ENCODE results near the gene ATF6.
"Not testable (repeated sequence)": the region's sequence is repeated elsewhere in the genome, so short reads cannot be mapped to it uniquely, and the experiment has no call there.

Gene ATF6

DNA sequence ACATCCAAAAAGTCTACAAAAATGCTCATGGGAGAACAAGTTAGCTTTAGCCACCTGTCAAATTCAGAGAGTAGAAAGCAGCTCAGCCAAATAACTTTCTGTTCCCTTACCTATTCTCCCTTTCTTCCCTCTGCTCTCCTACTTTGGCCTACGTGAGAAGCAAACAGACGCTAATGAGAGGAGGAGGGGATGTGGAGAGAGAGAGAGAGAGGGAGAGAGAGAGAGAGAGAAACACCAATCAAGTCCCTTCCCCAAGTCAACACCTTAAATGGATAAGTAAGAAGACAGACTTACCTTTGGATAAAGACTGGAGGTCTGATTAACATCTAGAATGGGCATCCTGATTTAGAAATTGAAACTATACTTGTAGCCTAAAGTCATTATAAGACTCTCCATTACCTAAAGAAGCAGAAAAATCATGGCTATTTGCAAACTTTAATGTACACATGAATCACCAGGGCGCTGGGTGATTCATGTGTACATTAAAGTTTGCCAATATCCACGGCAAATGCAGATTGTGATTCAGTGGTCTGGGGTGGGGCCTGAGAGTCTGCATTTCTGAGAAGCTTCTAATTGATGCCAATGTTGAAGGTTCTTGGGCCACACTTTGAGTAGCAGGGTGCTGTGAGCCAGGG lies 29.7 kb upstream of the ATF6 start:
- DNase-seq, result no peak

DNA sequence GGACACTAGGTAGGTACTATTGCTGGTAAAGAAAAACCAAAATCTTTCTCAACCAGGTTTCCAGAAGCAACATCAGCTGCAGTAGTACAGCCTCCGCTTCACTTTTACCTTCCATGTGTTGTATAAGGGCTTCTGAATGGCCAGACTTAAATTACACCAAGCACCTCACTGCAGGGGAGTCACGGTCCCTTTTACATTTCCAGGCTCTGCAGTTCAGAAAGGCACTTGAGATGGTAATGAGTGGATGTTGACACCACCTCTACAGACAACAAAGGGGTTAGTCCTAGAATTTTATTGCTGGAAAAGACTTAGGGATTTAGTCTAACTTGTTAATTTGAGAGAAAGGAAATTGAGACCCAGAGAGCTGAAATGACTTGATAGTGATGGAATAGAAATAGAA lies 28.5 kb upstream of the ATF6 start:
- DNase-seq, result no peak

DNA sequence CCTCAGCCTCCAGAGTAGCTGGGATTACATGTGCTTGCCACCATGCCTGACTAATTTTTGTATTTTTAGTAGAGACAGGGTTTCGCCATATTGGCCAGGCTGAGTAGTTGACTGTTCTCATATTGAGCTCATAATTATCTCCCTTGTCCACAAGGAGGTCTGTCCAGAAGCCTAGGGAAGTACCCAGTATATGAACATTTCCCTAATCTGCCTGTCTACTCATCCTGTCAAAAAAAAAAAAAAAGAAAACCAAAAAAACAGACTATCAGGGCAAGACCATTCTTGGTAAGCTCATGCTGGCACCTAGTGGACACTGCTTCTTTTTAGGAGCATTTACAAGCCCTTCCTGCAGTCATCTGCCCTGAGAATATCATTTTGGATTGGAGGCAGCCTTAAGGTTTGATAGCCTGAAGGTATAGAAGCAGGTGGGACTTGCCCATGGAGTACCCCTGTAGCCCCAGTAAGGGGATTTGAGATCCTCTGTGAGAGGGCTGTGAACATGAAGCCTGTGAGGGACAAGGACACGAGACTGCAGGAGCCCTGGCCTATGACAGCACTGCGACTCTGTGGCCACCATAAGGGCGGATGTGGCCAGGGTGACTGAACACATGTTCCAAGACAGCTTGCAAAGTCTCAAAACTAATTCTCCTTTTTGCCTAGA lies 27.4 kb upstream of the ATF6 start:
- no peak for DNase-seq

DNA sequence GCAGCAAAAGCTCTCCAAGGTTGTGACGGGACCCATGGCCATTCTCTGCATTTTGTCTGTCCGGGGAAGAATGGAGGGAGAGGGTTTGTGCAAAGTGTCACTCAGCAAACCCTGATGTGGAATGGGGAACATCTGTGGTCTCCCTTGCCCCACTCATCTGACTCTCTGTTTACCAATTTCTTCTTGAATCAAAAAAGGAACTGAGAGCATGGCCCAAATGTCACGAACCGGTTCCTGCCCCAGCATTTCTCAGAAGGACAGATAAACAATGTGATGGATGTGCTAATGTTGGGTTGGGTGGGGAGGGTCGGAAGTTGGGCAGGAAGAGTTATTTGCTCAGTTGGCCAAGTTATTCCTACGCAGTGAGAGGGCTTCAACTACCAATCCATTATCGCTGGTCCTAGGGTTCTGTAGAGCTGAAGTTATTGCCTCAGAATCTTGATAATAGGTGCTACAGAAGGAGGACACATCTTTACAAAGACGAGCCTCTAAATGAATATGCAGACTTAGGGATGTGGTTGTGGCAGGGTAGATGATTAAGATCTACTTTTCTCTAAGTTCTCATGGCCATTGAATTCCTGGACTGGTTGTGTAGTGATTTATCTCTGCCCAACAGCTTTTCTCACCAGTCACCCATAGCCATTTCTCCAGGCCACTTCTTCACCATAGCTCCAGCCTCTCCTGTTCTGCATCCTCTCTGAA lies 26.1 kb upstream of the ATF6 start:
- DNase-seq, result no peak

DNA sequence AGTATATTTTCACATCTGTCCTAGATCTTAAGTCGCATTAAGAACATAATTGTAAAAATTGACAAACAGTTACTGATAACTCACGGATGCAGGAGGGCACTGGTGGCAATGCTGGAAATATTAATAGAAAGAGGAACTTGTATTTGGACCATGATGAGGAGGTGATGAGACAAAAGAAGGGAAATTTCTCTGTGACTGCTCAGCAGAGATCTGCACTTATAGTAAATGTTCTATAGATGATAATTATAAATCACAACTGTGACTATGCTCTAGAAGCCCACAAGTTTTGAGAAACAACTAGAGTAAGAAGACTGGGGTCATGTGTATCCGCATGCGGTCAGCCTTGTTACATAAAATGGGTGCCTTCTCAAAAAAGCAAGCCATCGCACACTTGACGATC lies 25.2 kb upstream of the ATF6 start:
- DNase-seq, result no peak

DNA sequence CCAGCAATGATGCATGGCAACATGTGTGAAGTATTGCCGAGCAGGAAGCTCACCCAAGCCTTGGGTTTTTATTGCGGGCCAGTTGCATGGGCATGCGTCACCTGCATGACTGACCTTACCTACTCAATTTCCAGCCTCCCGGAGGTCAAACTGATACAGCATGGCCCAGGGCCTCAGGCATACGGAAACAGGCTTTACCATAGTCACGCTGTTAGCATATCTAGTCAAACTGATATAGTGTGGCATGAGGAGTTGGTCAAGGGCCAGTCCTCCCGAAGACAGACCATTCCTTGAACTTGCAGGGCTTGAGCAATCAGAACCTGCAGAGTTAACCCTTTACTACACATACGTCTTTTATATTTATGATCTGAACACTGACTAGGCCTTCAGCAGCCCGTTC lies 22.9 kb upstream of the ATF6 start:
- no peak for DNase-seq

DNA sequence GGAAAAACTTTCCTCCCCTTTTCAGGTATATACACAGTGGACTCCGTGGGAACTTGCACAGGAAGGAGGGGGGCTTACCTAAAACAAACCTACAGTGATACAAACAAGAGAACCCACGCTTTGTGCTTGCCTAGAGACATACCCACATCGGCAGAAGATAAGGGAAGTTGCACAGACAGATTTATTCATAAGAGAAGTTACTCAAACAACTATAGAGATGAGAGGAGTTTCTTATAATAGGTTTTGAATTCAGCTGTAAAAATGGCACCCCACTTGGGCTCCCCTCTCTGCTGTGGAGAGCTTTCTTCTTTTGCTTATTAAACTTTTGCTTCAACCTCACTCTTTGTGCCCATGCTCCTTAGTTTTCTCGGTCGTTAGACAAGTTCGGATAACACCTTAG lies 18.3 kb upstream of the ATF6 start:
- DNase-seq, result no peak

DNA sequence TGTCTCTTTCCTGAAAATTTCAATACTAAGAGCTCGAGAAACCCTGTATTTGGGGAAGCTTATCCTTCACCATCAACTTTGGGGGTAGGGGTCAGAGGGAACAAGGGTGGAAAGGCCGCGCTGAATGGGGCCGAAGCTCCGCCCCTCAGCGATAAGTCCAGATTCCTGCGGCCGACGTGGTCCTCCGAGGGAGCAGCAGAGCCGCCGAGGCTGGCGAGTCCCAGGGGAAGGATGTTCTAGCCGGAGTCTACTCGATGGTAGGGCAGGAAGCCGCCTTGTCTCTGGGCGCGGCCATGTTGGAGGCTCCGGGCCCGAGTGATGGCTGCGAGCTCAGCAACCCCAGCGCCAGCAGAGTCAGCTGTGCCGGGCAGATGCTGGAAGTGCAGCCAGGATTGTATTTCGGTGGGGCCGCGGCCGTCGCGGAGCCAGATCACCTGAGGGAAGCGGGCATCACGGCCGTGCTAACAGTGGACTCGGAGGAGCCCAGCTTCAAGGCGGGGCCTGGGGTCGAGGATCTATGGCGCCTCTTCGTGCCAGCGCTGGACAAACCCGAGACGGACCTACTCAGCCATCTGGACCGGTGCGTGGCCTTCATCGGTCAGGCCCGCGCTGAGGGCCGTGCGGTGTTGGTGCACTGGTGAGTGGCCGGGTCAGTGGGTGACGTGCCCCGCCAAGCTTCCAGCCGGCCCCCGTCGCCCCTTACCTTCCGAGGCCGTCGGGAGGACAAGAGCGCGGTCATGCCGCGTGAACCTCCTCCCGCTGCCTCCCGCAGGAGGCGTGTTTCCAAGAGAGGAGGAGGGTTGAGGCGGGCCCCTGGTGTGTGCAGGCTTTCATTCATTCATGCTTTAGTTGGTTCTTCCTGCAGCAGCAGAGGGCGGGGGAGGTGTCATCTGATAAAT lies 16.4 kb upstream of the ATF6 start, which contains the start of gene DUSP12:
Gene DUSP12, plus strand, starts transcription at position 278 of the 899 bp plus-strand sequence. Its CDS starts 16 bp downstream, at position 294.
- DNase-seq, result peak; percentile 92

DNA sequence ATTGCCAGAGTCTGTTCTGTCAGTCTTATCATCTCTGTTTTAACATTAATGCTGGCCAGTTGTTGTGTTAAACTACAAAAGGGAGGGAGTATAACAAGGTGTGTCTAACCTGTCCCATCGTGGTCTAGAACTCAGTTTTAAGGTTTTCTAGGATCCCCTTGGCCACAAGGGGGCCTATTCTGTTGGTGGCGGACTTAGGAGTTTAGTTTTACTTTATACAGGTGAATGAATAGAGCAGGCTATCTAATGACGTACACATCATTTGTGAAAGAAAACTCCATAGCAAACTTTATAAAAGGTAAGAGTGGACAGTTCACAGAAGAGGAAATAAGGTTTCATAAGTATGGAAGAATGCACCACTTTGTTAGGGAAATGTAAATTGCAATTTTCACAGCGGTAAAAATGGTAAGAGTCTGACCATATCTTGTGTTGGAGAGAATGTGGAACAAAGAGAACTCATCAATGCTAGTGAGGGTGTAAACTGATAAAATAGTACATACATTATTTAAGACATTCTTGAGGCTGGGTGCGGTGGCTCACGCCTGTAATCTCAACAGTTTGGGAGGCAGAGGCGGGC lies 2.5 kb upstream of the ATF6 start:
- DNase-seq, result no peak

DNA sequence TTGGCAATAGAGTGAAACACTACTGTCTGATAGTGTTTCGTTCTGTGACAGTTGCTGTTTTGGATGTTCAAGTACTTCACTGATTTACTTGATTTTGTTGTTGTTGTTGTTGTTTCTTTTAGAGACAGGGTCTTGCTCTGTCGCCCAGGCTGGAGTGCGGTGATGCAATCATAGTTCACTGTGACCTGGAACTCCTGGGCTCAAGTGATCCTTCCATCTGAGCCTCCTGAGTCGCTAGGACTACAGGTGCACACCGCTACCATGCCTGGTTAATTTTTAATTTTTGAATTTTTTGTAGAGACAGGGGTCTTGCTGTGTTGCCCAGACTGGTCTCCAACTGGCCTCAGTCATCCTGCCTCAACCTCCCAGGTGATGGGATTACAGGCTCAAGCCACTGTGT lies 2.3 kb downstream of the ATF6 start:
- no peak for DNase-seq

DNA sequence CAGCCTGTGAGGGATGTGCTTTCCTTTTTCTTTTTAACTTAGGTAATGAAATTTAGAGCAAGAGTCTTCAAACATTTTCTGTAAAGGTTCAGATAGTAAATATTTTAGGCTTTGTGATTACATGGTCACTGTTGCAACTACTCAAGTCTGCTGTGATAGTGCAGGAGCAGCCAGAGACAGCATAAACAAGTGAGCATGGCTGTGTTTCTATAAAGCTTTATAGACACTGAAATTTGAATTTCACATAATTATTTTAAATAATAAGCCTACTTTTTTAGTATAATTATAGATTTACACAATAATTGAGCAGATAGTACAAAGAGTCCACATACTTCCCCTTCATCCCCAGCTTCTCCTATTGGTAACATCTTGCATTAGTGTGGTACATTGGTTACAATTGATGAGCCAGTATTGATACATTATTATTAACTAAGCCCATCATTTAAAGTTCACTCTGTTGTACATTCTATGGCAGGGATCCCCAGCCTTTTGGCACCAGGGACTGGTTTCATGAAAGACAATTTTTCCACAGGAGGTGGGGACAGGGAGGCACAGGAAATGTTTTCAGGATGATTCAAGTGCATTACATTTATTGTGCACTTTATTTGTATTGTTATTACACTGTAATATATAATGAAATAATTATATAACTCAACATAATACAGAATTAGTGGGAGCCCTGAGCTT lies 3.0 kb downstream of the ATF6 start:
- no peak for DNase-seq

DNA sequence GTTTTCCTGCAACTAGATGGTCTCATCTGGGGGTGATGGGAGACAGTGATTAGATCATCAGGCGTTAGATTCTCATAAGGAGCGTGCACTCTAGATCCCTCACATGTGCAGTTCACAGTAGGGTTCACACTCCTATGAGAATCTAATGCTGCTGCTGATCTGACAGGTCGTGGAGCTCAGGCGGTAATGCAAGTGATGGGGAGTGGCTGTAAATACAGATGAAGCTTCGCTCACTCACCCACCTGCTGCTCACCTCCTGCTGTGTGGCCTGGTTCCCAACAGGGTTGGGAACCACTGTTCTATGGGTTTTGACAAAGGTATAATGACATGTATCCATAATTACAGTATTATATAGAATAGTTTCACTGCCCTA lies 3.5 kb downstream of the ATF6 start:
- not testable (repeated sequence) for DNase-seq

DNA sequence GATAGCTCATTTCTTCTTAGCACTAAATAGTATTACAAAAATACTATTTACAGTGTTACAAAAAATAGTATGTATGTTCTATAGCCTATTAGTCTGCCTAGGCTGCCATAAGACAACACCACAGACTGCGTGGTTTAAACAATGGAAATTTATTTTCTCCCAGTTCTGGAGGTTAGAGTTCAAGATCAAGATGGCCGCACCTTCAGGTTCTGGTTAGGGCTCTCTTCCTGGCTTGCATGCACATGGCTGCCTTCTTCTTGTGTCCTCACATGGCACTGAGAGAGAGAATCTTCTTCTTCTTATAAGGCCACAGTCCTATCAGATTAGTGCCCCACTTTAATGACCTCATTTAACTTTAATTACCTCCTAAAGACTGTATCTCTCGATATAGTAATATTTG lies 4.1 kb downstream of the ATF6 start:
- no peak for DNase-seq

DNA sequence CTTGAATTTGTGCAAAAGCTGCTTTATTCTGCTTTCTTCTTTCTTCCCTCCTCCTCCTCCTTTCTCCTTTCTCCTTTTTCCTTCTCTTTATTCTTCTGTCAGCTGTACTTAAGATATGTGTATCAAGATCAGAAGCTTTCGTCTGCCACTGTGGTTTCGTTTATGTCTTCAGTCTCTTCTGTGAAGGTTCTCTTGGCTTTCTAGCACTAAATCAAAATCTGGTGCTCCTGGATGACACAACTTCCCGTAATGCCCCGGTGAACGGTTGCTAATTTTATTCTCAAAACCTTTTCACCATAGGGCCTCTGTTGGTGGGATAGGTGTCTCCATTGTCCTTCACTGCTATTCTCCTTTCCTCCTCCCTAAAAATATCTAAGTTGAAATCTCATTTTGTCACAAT lies 5.0 kb downstream of the ATF6 start:
- DNase-seq, result no peak

DNA sequence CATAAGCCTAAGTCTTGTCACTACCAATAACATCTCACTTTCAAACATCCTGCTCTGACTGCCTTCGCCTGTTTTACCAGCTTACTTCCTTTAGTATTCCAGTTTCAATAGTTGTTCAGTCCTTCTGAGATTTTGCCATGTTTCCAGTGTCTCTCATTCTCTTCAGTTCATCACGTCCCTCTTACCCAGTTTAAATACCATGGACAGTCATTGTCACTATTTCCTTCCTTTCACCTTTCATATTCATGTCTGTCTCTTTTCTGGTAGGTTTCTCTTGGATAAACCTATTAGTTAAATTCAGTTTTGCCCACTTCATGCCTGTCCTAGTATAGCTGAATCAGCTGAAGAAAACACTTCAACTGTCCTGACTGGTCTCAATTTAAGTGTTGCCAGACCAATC lies 5.9 kb downstream of the ATF6 start:
- DNase-seq, result no peak

DNA sequence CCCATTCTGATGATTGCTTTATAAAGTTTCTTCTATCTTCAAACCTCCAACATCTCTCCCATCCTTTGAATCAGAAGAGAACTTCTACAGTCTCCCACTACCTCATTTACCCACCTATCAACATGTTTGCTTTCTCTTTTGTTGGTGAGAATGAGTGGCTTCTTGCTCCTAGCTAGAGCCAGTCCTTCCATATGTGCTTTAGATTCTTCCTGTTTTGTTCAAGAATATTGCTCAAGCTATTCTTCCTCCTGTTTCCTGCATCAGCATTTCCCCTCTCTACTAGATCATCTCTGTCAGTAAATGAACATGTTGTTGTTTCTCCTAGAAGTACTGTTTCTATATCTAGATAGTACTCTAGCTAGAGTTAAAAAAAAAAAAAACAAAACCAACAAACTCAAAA lies 6.3 kb downstream of the ATF6 start:
- no peak for DNase-seq

DNA sequence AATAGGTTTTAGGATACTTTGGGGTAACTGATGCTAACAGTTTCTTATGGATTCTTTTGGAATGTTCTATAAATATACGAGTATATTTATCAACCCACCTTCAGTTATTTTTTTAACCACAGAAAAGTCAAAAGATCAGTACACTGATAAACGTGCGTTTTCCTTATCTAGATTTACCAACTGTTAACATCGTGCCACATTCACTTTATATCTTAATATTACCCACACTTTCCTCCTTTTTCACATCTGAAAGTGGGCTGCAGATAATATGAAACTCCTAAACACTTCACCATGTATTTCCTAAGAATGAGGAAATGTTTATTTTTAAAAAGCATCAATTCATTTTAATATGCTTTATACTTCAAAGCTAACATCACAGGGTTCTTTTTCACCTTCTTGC lies 7.7 kb downstream of the ATF6 start:
- DNase-seq, result no peak

DNA sequence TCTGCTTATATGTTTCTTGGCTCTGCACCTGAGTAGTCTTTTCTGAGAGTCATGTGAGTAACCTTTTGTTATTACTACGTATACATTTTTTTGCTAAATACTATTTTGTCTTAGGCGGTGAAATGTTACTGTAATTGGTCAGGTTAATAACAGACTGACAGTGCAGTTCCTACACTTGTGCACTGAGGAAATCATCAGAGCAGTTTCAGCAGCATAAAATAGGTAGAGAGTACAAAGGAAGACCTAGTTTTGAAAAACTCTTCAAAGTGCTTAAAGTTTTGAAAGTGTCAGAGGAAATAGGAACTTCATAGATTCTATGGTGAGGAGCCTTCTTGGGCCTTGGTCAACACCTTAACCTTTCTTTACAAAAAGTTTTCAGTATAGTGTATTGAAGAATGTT lies 11.1 kb downstream of the ATF6 start:
- DNase-seq, result no peak

DNA sequence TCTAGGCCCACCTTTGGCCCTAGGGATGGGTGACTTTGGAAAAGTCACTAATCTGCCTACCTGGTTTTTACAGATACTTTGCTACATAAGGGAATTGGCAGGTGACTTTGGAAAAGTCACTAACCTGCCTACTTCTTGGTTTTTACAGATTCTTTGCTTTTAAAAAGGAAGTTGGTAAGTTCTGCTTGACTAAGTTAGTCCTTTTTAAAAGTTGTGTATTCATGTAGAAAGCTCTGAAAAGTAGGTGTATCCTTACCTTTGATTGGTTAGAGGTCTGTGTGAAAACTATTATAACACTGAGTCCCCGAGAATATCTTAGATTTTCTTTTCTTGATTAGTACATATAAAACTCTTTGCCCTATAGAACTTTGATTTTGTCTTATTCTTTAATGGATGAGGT lies 12.4 kb downstream of the ATF6 start:
- DNase-seq, result no peak

DNA sequence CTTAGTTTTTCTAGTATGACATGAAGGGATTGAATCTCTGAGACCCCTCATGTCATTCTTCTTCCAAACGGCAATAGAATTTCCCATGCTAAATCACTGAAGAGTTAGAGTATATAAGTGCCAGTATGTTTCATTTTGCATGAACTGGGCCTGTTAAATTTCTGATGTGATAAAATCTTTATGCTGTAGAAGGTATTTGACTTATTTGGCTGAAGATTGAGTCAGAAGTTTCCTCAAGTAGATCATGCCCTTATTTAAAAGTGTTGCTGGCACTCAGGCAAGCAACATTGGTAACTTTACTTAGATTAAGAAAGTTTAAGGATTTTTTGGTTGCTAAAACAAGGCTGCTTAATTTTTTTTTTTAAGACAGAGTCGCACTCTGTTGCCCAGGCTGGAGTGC lies 13.3 kb downstream of the ATF6 start:
- DNase-seq, result no peak

DNA sequence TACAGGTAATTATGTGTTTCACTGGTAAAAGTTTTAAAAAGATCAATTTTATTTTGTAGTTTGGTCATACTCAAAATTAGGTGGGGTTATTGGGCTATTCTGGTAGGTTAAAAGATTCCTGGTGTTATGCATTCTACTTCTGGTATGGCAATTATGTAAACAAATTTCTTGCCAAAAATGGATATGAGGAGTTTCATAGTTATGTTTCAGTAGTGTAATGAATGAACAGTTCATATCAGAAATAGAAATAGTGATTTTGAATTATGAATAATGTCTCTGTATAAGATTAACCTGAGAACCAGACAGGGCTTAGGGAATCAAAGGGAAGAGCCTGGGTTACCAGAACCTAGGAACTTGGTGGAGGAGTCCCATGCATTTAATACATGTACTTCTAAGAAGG lies 15.9 kb downstream of the ATF6 start:
- DNase-seq, result no peak

DNA sequence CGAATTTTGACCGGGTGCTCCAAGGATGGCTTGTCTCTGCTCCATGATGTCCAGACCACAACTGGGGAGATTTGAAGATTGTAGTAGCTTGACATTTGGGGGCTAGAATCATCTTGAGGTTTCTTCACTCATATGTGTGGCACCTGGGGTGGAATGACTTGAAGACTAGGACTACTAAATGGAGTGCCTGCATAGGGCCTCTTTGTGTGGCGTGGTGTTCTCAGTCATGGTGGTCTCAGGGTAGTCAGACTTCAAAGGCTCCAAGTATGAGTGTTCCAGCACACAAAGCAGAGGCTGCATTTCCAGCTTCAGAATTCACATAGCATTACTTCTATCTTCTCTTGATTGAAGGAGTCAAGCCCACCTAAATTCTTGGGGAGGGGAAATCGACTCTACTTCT lies 16.8 kb downstream of the ATF6 start:
- no peak for DNase-seq

DNA sequence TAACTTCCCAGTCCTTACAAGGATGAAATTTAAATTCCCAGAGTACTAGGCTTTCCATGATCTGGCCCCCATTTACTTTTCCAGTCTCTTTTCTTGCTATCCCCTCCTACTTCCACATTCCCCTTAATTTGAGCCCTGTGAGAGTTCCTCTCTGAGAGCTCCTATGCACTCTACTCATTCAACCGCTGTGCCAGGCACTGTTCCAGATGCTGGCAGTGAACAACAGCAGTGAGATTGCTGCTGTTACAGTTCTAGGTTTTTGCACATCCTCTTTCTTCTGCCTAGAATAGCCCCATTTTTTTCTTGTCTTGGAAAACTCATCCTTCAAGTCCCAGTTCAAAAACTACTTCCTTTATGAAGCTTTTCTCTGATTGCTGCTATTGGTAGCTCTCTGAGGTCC lies 18.8 kb downstream of the ATF6 start:
- DNase-seq, result no peak
